GM12878 (cell line): ENCODE results near the gene HSCB.

Experiments used
- CEBPB ChIP-seq, 2 experiments: fragments of 150-350 bp in 1 of 2; IDR thresholded peaks; 2 replicates each; pipeline ENCODE4 v1.6.1; 2012 to 2014; ENCODE audit warnings: low read depth in 2 of 2, low read length in 2 of 2, borderline replicate concordance in 1 of 2, inconsistent platforms in 1 of 2
- DPF2 ChIP-seq: fragments of 450-650 bp; IDR thresholded peaks from 2 replicates; pipeline ENCODE4 v1.6.1; 2017; ENCODE audit warnings: mild to moderate bottlenecking
- EZH2 ChIP-seq: IDR thresholded peaks from 2 replicates; pipeline ENCODE4 v1.6.1; 2012; ENCODE audit warnings: low read depth, mild to moderate bottlenecking, control low read depth, inconsistent platforms, low read length, borderline replicate concordance; ENCODE audit not compliant: control insufficient read depth
- JUND ChIP-seq: IDR thresholded peaks from 2 replicates; pipeline ENCODE4 v1.6.1; 2012; ENCODE audit warnings: low read depth, mild to moderate bottlenecking, low read length, improper control_type of control experiment, moderate library complexity
- MXI1 ChIP-seq: fragments of 150-350 bp; IDR thresholded peaks from 2 replicates; pipeline ENCODE4 v1.6.1; 2011; ENCODE audit warnings: low read depth, mild to moderate bottlenecking, inconsistent platforms, low read length, improper control_type of control experiment
- POLR2A ChIP-seq: IDR thresholded peaks from 2 replicates; pipeline ENCODE4 v1.6.1; 2011; ENCODE audit warnings: low read depth, mild to moderate bottlenecking, low read length
- RFX5 ChIP-seq: IDR thresholded peaks from 2 replicates; pipeline ENCODE4 v1.6.1; 2011; ENCODE audit warnings: low read depth, low read length, improper control_type of control experiment
- SMAD1 ChIP-seq: fragments of 450-650 bp; IDR thresholded peaks from 2 replicates; pipeline ENCODE4 v1.6.1; 2018; ENCODE audit warnings: mild to moderate bottlenecking, low read depth; ENCODE audit not compliant: partially characterized antibody
- ZNF24 ChIP-seq: fragments of 450-650 bp; IDR thresholded peaks from 2 replicates; pipeline ENCODE4 v1.6.1; 2017; ENCODE audit warnings: antibody characterized with exemption, mild to moderate bottlenecking
- TF ChIP-seq, protein P1 (sequence below), 3 experiments: IDR thresholded peaks in 2 of 3; conservative IDR thresholded peaks in 1 of 3; 2 replicates each; pipeline ENCODE4 v1.5.1; 2011; ENCODE audit warnings: low read depth in 3 of 3, low read length in 3 of 3, mild to moderate bottlenecking in 3 of 3, control low read depth in 2 of 3, moderate library complexity in 2 of 3, inconsistent platforms in 1 of 3, mixed read lengths in 1 of 3; ENCODE audit not compliant: control insufficient read depth in 2 of 3, insufficient read depth in 1 of 3; ENCODE audit errors: extremely low read depth in 1 of 3
- TF ChIP-seq, protein P2 (sequence below): IDR thresholded peaks from 2 replicates; pipeline ENCODE4 v1.6.1; 2012; ENCODE audit warnings: low read depth, low read length, improper control_type of control experiment
- TF ChIP-seq, protein P3 (sequence below): fragments of 450-650 bp; IDR thresholded peaks from 2 replicates; pipeline ENCODE4 v1.6.1; 2017; ENCODE audit warnings: antibody characterized with exemption, mild to moderate bottlenecking, moderate library complexity
- TF ChIP-seq, protein P4 (sequence below): fragments of 450-650 bp; IDR thresholded peaks from 2 replicates; pipeline ENCODE4 v1.6.1; 2017; ENCODE audit warnings: mild to moderate bottlenecking

DNA sequence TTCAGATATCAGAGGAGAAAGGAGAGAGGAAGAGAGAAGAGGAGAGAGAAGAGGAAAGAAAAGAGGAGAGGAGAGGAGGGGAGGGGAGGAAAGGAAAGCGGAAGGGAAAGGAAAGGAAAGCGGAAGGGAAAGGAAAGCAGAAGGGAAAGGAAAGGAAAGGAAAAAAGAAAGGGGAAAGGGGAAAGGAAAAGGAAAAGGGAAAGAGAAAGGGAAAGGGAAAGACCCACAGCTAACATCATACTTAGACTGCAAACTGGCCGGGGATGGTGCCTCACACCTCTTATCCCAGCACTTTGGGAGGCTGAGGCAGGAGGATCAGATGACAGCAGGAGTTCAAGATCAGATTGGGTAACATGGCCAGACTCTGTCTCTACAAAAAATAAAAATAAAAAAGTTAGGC lies 11.7 kb upstream of the HSCB start:
- TF ChIP-seq ZNF24 (no peak), SMAD1 (no peak), MXI1 (no peak), CEBPB (IDR thresholded peaks at IDR 0.05; ENCODE audit: borderline replicate concordance in 1 of 2, low read depth in 2 of 2, low read length in 2 of 2) (no peak), EZH2 (no peak), POLR2A (no peak), RFX5 (no peak), DPF2 (no peak), JUND (no peak)
- TF ChIP-seq, protein P1, sequence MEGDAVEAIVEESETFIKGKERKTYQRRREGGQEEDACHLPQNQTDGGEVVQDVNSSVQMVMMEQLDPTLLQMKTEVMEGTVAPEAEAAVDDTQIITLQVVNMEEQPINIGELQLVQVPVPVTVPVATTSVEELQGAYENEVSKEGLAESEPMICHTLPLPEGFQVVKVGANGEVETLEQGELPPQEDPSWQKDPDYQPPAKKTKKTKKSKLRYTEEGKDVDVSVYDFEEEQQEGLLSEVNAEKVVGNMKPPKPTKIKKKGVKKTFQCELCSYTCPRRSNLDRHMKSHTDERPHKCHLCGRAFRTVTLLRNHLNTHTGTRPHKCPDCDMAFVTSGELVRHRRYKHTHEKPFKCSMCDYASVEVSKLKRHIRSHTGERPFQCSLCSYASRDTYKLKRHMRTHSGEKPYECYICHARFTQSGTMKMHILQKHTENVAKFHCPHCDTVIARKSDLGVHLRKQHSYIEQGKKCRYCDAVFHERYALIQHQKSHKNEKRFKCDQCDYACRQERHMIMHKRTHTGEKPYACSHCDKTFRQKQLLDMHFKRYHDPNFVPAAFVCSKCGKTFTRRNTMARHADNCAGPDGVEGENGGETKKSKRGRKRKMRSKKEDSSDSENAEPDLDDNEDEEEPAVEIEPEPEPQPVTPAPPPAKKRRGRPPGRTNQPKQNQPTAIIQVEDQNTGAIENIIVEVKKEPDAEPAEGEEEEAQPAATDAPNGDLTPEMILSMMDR (IDR thresholded peaks at IDR 0.05 in 2 of 3, conservative IDR thresholded peaks at IDR 0.05 in 1 of 3; ENCODE audit: control insufficient read depth in 2 of 3, extremely low read depth in 1 of 3, insufficient read depth in 1 of 3, low read depth in 3 of 3, low read length in 3 of 3), result no peak
- TF ChIP-seq, protein P2, sequence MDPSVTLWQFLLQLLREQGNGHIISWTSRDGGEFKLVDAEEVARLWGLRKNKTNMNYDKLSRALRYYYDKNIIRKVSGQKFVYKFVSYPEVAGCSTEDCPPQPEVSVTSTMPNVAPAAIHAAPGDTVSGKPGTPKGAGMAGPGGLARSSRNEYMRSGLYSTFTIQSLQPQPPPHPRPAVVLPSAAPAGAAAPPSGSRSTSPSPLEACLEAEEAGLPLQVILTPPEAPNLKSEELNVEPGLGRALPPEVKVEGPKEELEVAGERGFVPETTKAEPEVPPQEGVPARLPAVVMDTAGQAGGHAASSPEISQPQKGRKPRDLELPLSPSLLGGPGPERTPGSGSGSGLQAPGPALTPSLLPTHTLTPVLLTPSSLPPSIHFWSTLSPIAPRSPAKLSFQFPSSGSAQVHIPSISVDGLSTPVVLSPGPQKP, result no peak
- TF ChIP-seq, protein P3, sequence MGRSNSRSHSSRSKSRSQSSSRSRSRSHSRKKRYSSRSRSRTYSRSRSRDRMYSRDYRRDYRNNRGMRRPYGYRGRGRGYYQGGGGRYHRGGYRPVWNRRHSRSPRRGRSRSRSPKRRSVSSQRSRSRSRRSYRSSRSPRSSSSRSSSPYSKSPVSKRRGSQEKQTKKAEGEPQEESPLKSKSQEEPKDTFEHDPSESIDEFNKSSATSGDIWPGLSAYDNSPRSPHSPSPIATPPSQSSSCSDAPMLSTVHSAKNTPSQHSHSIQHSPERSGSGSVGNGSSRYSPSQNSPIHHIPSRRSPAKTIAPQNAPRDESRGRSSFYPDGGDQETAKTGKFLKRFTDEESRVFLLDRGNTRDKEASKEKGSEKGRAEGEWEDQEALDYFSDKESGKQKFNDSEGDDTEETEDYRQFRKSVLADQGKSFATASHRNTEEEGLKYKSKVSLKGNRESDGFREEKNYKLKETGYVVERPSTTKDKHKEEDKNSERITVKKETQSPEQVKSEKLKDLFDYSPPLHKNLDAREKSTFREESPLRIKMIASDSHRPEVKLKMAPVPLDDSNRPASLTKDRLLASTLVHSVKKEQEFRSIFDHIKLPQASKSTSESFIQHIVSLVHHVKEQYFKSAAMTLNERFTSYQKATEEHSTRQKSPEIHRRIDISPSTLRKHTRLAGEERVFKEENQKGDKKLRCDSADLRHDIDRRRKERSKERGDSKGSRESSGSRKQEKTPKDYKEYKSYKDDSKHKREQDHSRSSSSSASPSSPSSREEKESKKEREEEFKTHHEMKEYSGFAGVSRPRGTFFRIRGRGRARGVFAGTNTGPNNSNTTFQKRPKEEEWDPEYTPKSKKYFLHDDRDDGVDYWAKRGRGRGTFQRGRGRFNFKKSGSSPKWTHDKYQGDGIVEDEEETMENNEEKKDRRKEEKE, result no peak
- TF ChIP-seq, protein P4, sequence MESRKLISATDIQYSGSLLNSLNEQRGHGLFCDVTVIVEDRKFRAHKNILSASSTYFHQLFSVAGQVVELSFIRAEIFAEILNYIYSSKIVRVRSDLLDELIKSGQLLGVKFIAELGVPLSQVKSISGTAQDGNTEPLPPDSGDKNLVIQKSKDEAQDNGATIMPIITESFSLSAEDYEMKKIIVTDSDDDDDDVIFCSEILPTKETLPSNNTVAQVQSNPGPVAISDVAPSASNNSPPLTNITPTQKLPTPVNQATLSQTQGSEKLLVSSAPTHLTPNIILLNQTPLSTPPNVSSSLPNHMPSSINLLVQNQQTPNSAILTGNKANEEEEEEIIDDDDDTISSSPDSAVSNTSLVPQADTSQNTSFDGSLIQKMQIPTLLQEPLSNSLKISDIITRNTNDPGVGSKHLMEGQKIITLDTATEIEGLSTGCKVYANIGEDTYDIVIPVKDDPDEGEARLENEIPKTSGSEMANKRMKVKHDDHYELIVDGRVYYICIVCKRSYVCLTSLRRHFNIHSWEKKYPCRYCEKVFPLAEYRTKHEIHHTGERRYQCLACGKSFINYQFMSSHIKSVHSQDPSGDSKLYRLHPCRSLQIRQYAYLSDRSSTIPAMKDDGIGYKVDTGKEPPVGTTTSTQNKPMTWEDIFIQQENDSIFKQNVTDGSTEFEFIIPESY, result no peak
